Activated CD8-positive, alpha-beta T cell treated with anti-CD3 and anti-CD28 coated beads, Interleukin-2, amount 10 ng/mL, durations not matched to agents 7 days and 5 days (primary cell): ENCODE results near the gene CACNB4. TPM values are rescaled to one million over a fixed set of nuclear protein-coding genes. Genes with fewer than 3 reads are reported as not detected.

ENCODE experiments used
- ATAC-seq: fragments of 150-1000 bp; cut with Tn5 transposase; one replicate; pipeline ENCODE4 v1.10.0; 2021; ENCODE audit warnings: moderate library complexity
- CTCF ChIA-PET: fragments of 350-600 bp; sonication (Branson Sonifier 250); formaldehyde crosslinking; loops from one replicate; lab custom pipeline; 2021; ENCODE audit warnings: antibody characterized with exemption; lab: Charles Lee
- POLR2A ChIA-PET: fragments of 350-600 bp; sonication (Branson Sonifier 250); formaldehyde crosslinking; loops from one replicate; lab custom pipeline; 2021; ENCODE audit warnings: antibody characterized with exemption; lab: Charles Lee
- DNase-seq: peaks from one replicate; pipeline ENCODE4 v3.0.0-alpha.2; 2020
- H3K27ac Mint-ChIP-seq: one replicate; pipeline ENCODE4 v1.8.0; 2021; ENCODE audit warnings: mild to moderate bottlenecking, mixed read lengths
- H3K27me3 Mint-ChIP-seq: one replicate; pipeline ENCODE4 v1.8.0; 2021; ENCODE audit warnings: low read depth, mixed read lengths
- H3K36me3 Mint-ChIP-seq: one replicate; pipeline ENCODE4 v1.8.0; 2021; ENCODE audit warnings: low read depth, mixed read lengths
- H3K4me1 Mint-ChIP-seq: one replicate; pipeline ENCODE4 v1.8.0; 2021; ENCODE audit warnings: low read depth, mixed read lengths
- H3K4me3 Mint-ChIP-seq: one replicate; pipeline ENCODE4 v1.8.0; 2021; ENCODE audit warnings: mild to moderate bottlenecking, mixed read lengths
- H3K9me3 Mint-ChIP-seq: one replicate; pipeline ENCODE4 v1.8.0; 2022; ENCODE audit warnings: mixed read lengths; ENCODE audit not compliant: insufficient read depth
- total RNA-seq, 2 experiments: library from RNA; stranded (reverse); gene quantifications; one replicate each; pipeline ENCODE4 v1.2.3, GENCODE V29; 2021

The CACNB4 gene
- total RNA-seq, 2 experiments from 2014 or later: 0.29 to 0.47 TPM

GRCh38 chr2:151905963-151906632, 192.7 kb downstream of the CACNB4 start:
- CTCF ChIA-PET: interaction anchor here (0.6 to 0.7 kb wide), 2 partner anchors 50 to 561 kb away, joined by 3 to 4 read pairs; no protein-coding TSS in a partner anchor
- H3K36me3 Mint-ChIP-seq: no peaks in the 10 kb centered on the region
- H3K4me1 Mint-ChIP-seq: no peaks in the 10 kb centered on the region

GRCh38 chr2:151904807-151905206, 194.0 kb downstream of the CACNB4 start:
- H3K4me3 Mint-ChIP-seq: no peak overlapping the region
- H3K4me1 Mint-ChIP-seq: no peaks in the 10 kb centered on the region
- CTCF ChIA-PET: no interaction called here
- H3K27ac Mint-ChIP-seq: no peak overlapping the region
- POLR2A ChIA-PET: no interaction called here
- H3K36me3 Mint-ChIP-seq: no peaks in the 10 kb centered on the region
- DNase-seq (no peak), ATAC-seq (no peak)
- no peaks in the 10 kb centered on the region for H3K9me3 Mint-ChIP-seq
- H3K27me3 Mint-ChIP-seq: peaks cover 6% of the 10 kb centered on the region

More at GRCh38 chr2:151905963-151906632, 192.7 kb downstream of the CACNB4 start:
- Mint-ChIP-seq H3K27ac (no peak overlapping the region), H3K27me3 (peaks cover 6% of the 10 kb centered on the region), H3K4me3 (no peak overlapping the region), H3K9me3 (no peaks in the 10 kb centered on the region)
- ATAC-seq (no peak), DNase-seq (no peak)
- POLR2A ChIA-PET: no interaction called here

- H3K27me3 Mint-ChIP-seq: peaks cover 6% of the 10 kb centered on the region
- DNase-seq (no peak), ATAC-seq (no peak)
- H3K9me3 Mint-ChIP-seq: no peaks in the 10 kb centered on the region
- CTCF ChIA-PET: no interaction called here
- H3K4me1 Mint-ChIP-seq: no peaks in the 10 kb centered on the region
- POLR2A ChIA-PET: no interaction called here
- H3K27ac Mint-ChIP-seq: no peak overlapping the region
- no peak overlapping the region for H3K4me3 Mint-ChIP-seq
- H3K36me3 Mint-ChIP-seq: no peaks in the 10 kb centered on the region
These were observed 194.8 kb downstream of the CACNB4 start for GRCh38 chr2:151904021-151904420.

- ChIA-PET POLR2A (no interaction called here), CTCF (interaction anchor here (0.7 kb wide), 1 partner anchor 123 kb away, joined by 3 read pairs; no protein-coding TSS in a partner anchor)
- ATAC-seq (no peak), DNase-seq (no peak)
- no peaks in the 10 kb centered on the region for H3K9me3 Mint-ChIP-seq
- peaks cover 6% of the 10 kb centered on the region for H3K27me3 Mint-ChIP-seq
- H3K27ac Mint-ChIP-seq: no peak overlapping the region
- no peak overlapping the region for H3K4me3 Mint-ChIP-seq
- no peaks in the 10 kb centered on the region for H3K36me3 Mint-ChIP-seq
- H3K4me1 Mint-ChIP-seq: no peaks in the 10 kb centered on the region
These were observed 196.0 kb downstream of the CACNB4 start for GRCh38 chr2:151902829-151903228.

- Mint-ChIP-seq H3K27me3 (peaks cover 6% of the 10 kb centered on the region), H3K4me1 (no peaks in the 10 kb centered on the region), H3K4me3 (no peak overlapping the region), H3K27ac (no peak overlapping the region), H3K36me3 (no peaks in the 10 kb centered on the region), H3K9me3 (no peaks in the 10 kb centered on the region)
- POLR2A ChIA-PET: no interaction called here
- ATAC-seq (no peak), DNase-seq (no peak)
- CTCF ChIA-PET: no interaction called here
These were observed 198.5 kb downstream of the CACNB4 start for GRCh38 chr2:151900331-151900730.

- ATAC-seq: no peak
- Mint-ChIP-seq H3K27me3 (peaks cover 6% of the 10 kb centered on the region), H3K36me3 (no peaks in the 10 kb centered on the region), H3K4me3 (no peak overlapping the region), H3K9me3 (peaks cover 4% of the 10 kb centered on the region), H3K4me1 (no peaks in the 10 kb centered on the region), H3K27ac (no peak overlapping the region)
- ChIA-PET CTCF (no interaction called here), POLR2A (no interaction called here)
- no peak for DNase-seq
These were observed 199.7 kb downstream of the CACNB4 start for GRCh38 chr2:151899156-151899555.

GRCh38 chr2:151891566-151892194, 207.2 kb downstream of the CACNB4 start:
- no peaks in the 10 kb centered on the region for H3K36me3 Mint-ChIP-seq
- ATAC-seq (no peak), DNase-seq (no peak)
- no peak overlapping the region for H3K4me3 Mint-ChIP-seq
- POLR2A ChIA-PET: no interaction called here
- no peak overlapping the region for H3K27ac Mint-ChIP-seq
- H3K9me3 Mint-ChIP-seq: peaks cover 5% of the 10 kb centered on the region
- H3K27me3 Mint-ChIP-seq: peaks cover 2% of the 10 kb centered on the region
- CTCF ChIA-PET: no interaction called here
- H3K4me1 Mint-ChIP-seq: no peaks in the 10 kb centered on the region

- ChIA-PET CTCF (no interaction called here), POLR2A (no interaction called here)
- Mint-ChIP-seq H3K4me1 (no peaks in the 10 kb centered on the region), H3K27ac (no peak overlapping the region), H3K9me3 (no peaks in the 10 kb centered on the region), H3K27me3 (no peaks in the 10 kb centered on the region), H3K36me3 (no peaks in the 10 kb centered on the region), H3K4me3 (no peak overlapping the region)
- ATAC-seq: no peak
- DNase-seq: no peak
These were observed 211.7 kb downstream of the CACNB4 start for GRCh38 chr2:151887164-151887563.

GRCh38 chr2:151886241-151886640, 212.6 kb downstream of the CACNB4 start:
- Mint-ChIP-seq H3K4me3 (no peak overlapping the region), H3K4me1 (no peaks in the 10 kb centered on the region), H3K36me3 (no peaks in the 10 kb centered on the region), H3K27me3 (no peaks in the 10 kb centered on the region), H3K27ac (no peak overlapping the region), H3K9me3 (no peaks in the 10 kb centered on the region)
- ChIA-PET POLR2A (no interaction called here), CTCF (no interaction called here)
- ATAC-seq (no peak), DNase-seq (no peak)

GRCh38 chr2:151882786-151883445, 215.9 kb downstream of the CACNB4 start:
- Mint-ChIP-seq H3K9me3 (no peaks in the 10 kb centered on the region), H3K36me3 (no peaks in the 10 kb centered on the region), H3K27me3 (no peaks in the 10 kb centered on the region), H3K27ac (no peak overlapping the region), H3K4me3 (no peak overlapping the region), H3K4me1 (no peaks in the 10 kb centered on the region)
- no peak for DNase-seq
- ChIA-PET POLR2A (no interaction called here), CTCF (no interaction called here)
- ATAC-seq: no peak

- Mint-ChIP-seq H3K4me1 (no peaks in the 10 kb centered on the region), H3K27ac (no peak overlapping the region), H3K9me3 (no peaks in the 10 kb centered on the region), H3K27me3 (no peaks in the 10 kb centered on the region), H3K4me3 (no peak overlapping the region), H3K36me3 (no peaks in the 10 kb centered on the region)
- DNase-seq (no peak), ATAC-seq (no peak)
- POLR2A ChIA-PET: no interaction called here
- CTCF ChIA-PET: no interaction called here
These were observed 217.5 kb downstream of the CACNB4 start for GRCh38 chr2:151881342-151881741.

- H3K4me3 Mint-ChIP-seq: no peak overlapping the region
- ChIA-PET CTCF (no interaction called here), POLR2A (no interaction called here)
- DNase-seq (no peak), ATAC-seq (no peak)
- no peaks in the 10 kb centered on the region for H3K27me3 Mint-ChIP-seq
- no peaks in the 10 kb centered on the region for H3K36me3 Mint-ChIP-seq
- H3K27ac Mint-ChIP-seq: no peak overlapping the region
- no peaks in the 10 kb centered on the region for H3K9me3 Mint-ChIP-seq
- no peaks in the 10 kb centered on the region for H3K4me1 Mint-ChIP-seq
These were observed 218.3 kb downstream of the CACNB4 start for GRCh38 chr2:151880586-151880985.
